ENCODE data around the gene GOLGB1. TPM values are rescaled to one million over a fixed set of nuclear protein-coding genes. Genes with fewer than 3 reads are reported as not detected.

Gene GOLGB1
- total and polyA plus RNA-seq, 4 donors = 10.1 to 58.8 (median 33.0) TPM

DNA sequence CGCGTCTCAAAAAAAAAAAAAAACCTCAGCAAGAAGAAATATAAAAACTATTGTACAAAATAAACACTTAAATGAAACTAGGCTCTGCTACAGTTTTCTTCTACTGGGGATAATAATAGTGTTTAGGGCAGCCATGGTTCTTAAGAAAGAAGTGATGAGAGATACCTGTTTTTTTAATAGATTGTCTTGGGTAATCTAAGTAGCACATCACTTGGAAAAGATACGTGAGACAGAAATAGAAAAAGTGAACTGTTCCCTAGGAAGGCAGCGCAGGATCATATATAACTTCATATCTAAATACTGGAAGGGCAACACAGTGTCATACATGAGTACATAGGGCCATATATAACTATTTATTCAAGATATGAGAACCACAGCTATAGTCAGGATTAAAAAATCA is 11.9 kb downstream of the GOLGB1 start (continued):
- TF ChIP-seq, protein P1, sequence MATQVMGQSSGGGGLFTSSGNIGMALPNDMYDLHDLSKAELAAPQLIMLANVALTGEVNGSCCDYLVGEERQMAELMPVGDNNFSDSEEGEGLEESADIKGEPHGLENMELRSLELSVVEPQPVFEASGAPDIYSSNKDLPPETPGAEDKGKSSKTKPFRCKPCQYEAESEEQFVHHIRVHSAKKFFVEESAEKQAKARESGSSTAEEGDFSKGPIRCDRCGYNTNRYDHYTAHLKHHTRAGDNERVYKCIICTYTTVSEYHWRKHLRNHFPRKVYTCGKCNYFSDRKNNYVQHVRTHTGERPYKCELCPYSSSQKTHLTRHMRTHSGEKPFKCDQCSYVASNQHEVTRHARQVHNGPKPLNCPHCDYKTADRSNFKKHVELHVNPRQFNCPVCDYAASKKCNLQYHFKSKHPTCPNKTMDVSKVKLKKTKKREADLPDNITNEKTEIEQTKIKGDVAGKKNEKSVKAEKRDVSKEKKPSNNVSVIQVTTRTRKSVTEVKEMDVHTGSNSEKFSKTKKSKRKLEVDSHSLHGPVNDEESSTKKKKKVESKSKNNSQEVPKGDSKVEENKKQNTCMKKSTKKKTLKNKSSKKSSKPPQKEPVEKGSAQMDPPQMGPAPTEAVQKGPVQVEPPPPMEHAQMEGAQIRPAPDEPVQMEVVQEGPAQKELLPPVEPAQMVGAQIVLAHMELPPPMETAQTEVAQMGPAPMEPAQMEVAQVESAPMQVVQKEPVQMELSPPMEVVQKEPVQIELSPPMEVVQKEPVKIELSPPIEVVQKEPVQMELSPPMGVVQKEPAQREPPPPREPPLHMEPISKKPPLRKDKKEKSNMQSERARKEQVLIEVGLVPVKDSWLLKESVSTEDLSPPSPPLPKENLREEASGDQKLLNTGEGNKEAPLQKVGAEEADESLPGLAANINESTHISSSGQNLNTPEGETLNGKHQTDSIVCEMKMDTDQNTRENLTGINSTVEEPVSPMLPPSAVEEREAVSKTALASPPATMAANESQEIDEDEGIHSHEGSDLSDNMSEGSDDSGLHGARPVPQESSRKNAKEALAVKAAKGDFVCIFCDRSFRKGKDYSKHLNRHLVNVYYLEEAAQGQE (IDR thresholded peaks at IDR 0.05) = no peak
- no peak for TF ChIP-seq TAF1 (conservative IDR thresholded peaks at IDR 0.05)
- TF ChIP-seq, protein P2, sequence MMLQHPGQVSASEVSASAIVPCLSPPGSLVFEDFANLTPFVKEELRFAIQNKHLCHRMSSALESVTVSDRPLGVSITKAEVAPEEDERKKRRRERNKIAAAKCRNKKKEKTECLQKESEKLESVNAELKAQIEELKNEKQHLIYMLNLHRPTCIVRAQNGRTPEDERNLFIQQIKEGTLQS (IDR thresholded peaks at IDR 0.05) = no peak

DNA sequence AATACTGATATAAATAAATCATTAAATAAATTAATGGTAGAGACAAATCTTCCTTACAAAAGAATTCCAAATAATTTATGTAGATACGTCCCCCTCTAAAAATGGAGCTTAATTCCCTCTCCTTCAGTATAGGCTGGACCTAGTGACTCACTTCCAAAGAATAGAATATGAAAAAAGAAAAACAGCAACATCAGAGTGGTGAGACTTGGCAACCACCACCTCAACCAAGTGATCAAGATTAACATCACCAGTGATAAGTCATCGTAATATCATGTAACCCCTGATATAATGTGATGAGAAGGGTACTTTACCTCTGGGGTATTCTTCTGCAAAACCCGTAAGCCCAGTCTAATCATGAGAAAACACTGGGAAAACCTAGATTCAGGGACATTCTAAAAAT is 13.4 kb downstream of the GOLGB1 start:
- DNase-seq (ENCODE audit: low spot score) = no peak
- TF ChIP-seq, protein P3, sequence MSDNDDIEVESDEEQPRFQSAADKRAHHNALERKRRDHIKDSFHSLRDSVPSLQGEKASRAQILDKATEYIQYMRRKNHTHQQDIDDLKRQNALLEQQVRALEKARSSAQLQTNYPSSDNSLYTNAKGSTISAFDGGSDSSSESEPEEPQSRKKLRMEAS (IDR thresholded peaks at IDR 0.05) = no peak
- no peak overlapping the region for H3K4me3 ChIP-seq (ENCODE audit: low read depth in 1 of 3, low read length in 3 of 3)
- H3K27me3 ChIP-seq (ENCODE audit: control insufficient read depth in 4 of 4, insufficient read depth in 4 of 4, low read length in 3 of 4) = no peaks in the 10 kb centered on the region
- no peak overlapping the region for H3K9ac ChIP-seq (ENCODE audit: low read depth in 1 of 2, low read length in 2 of 2)
- H3K27ac ChIP-seq (ENCODE audit: low read depth in 1 of 2, low read length in 2 of 2) = no peak overlapping the region
- peaks cover 0 to 3% (median 0%) of the 10 kb centered on the region in 4 donors for H3K36me3 ChIP-seq (ENCODE audit: control insufficient read depth in 4 of 4, insufficient read depth in 3 of 4, low read depth in 1 of 4, low read length in 3 of 4)
- no peaks in the 10 kb centered on the region for H3K9me3 ChIP-seq (ENCODE audit: control insufficient read depth in 4 of 4, low read length in 3 of 4)
- 94% methylated on average over 3 of the region's 3 CpGs for WGBS
- no peaks in the 10 kb centered on the region for H3K4me1 ChIP-seq (ENCODE audit: control insufficient read depth in 4 of 4, insufficient read depth in 4 of 4, low read length in 3 of 4)

DNA sequence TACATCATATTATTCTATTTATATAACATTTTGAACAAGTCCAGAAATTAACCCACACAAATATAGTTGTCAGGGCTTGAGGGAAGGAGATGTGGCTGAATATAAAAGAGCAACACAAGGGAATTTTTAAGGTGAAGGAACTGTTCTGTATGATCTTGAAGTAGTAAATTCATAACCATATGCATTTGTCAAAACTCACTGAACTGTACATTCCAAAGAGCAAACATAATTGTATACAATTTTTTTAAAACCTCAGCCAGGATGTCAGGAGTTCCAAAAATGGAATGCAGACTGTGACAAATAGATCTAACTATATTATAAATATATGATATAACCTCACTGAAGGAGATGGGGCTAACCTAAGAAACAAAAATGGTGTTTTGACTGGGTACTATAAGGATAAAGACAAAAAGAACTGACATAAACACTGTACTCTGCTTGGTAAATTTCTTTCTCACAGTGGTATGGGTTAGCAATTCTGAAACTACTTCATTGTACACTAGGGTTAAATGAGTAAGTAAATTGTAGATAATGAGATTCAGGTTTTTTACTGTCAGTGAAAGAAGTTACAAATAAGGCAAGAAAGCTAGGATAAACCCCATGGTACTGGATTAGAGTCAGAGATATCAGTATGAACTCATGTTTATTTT is 14.4 kb downstream of the GOLGB1 start:
- Histone ChIP-seq H3K9ac (ENCODE audit: low read depth in 1 of 2, low read length in 2 of 2) (no peak overlapping the region), H3K36me3 (ENCODE audit: control insufficient read depth in 4 of 4, insufficient read depth in 3 of 4, low read depth in 1 of 4, low read length in 3 of 4) (peaks cover 0 to 3% (median 0%) of the 10 kb centered on the region in 4 donors), H3K4me3 (ENCODE audit: low read depth in 1 of 3, low read length in 3 of 3) (no peak overlapping the region), H3K9me3 (ENCODE audit: control insufficient read depth in 4 of 4, low read length in 3 of 4) (no peaks in the 10 kb centered on the region), H3K27ac (ENCODE audit: low read depth in 1 of 2, low read length in 2 of 2) (no peak overlapping the region), H3K4me1 (ENCODE audit: control insufficient read depth in 4 of 4, insufficient read depth in 4 of 4, low read length in 3 of 4) (no peaks in the 10 kb centered on the region), H3K27me3 (ENCODE audit: control insufficient read depth in 4 of 4, insufficient read depth in 4 of 4, low read length in 3 of 4) (no peaks in the 10 kb centered on the region)
- TF ChIP-seq YY1 (IDR thresholded peaks at IDR 0.05) (no peak), EGR1 (IDR thresholded peaks at IDR 0.05; ENCODE audit: low read depth in 2 of 2) (no peak), SP1 (IDR thresholded peaks at IDR 0.05) (no peak), FOXA2 (IDR thresholded peaks at IDR 0.05) (no peak), TAF1 (conservative IDR thresholded peaks at IDR 0.05) (no peak), RAD21 (IDR thresholded peaks at IDR 0.05) (no peak), NR2F2 (IDR thresholded peaks at IDR 0.05) (no peak), RXRA (IDR thresholded peaks at IDR 0.05) (no peak), HNF4A (conservative IDR thresholded peaks at IDR 0.05) (no peak)
- TF ChIP-seq, protein P3 (IDR thresholded peaks at IDR 0.05) = no peak
- TF ChIP-seq, protein P4, sequence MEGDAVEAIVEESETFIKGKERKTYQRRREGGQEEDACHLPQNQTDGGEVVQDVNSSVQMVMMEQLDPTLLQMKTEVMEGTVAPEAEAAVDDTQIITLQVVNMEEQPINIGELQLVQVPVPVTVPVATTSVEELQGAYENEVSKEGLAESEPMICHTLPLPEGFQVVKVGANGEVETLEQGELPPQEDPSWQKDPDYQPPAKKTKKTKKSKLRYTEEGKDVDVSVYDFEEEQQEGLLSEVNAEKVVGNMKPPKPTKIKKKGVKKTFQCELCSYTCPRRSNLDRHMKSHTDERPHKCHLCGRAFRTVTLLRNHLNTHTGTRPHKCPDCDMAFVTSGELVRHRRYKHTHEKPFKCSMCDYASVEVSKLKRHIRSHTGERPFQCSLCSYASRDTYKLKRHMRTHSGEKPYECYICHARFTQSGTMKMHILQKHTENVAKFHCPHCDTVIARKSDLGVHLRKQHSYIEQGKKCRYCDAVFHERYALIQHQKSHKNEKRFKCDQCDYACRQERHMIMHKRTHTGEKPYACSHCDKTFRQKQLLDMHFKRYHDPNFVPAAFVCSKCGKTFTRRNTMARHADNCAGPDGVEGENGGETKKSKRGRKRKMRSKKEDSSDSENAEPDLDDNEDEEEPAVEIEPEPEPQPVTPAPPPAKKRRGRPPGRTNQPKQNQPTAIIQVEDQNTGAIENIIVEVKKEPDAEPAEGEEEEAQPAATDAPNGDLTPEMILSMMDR (IDR thresholded peaks at IDR 0.05; ENCODE audit: low read depth, low read length, missing input control) = no peak
- TF ChIP-seq, protein P1 (IDR thresholded peaks at IDR 0.05) = no peak
- no peak for DNase-seq (ENCODE audit: low spot score)
